ENCODE results near the gene CPXM1. TPM values are rescaled to one million over a fixed set of nuclear protein-coding genes. Genes with fewer than 3 reads are reported as not detected.
A peak's percentile ranks its signal among the peaks of the same experiment; 100 is the strongest.

CPXM1 gene
- total RNA-seq, result 200 and 218 TPM in 2 replicates
- long read RNA-seq, transcript CPXM1-201 (14 exons, 2,391 nt), result major isoform, 29 of 70 reads
- long read RNA-seq, partial matches to known transcripts, result 30 of 70 reads
- long read RNA-seq, other reads (novel, unspliced or antisense), result 11 of 70 reads

DNA sequence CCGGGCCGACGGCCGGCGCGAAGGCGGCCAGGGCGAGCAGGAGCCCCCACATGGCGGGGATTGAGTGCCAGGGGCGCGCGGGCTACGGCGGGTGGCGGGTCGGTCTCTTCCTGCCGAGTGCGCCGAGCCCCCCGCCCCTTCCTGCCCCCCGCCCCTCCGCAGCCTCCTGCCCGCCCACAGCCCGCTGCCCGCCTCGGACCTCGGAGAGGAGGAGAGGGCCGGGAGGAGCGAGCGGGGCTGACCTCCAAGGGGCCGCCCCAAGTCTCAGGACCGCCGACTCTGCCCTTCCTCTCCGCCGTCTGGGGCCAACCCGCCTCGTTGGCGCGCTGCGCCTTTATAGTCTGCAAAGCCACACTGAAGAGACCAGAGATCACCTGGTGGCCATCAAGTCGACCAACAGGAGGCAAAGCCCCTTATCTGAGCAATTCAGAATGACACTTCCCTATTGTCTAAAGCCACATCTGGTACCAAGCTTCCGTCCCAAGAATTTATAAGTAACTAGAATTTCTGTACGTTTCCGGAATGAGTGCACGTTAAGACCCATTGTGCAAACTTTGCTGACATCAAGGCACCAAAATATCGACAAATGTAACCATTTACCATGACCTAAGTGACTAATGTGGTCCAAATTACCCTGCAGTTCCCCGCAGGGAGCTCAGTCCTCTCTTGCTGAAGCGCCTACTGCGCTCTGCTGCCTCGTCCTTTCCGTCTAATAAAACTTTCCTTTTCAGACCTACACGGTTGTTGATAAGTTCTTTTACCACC, at the start of gene CPXM1:
CPXM1 (minus strand) TSS at position 107 of the 765 bp plus-strand sequence; CDS start at position 52, 55 bp downstream.
- H3K27me3 Mint-ChIP-seq (ENCODE audit: low read depth), result peaks cover 7% of the 10 kb centered on the region
- peak; percentile 45 for TF ChIP-seq CTCF (conservative IDR thresholded peaks at IDR 0.05)
- peaks cover 5% of the 10 kb centered on the region for H3K36me3 Mint-ChIP-seq (ENCODE audit: low read depth)
- H3K27ac Mint-ChIP-seq (ENCODE audit: unreplicated experiment), result peak within 1 kb of the TSS; percentile 99
- peaks cover 30% of the 10 kb centered on the region for H3K4me1 Mint-ChIP-seq
- peak; percentile 71 for DNase-seq (ENCODE audit: low read depth, low spot score)
- H3K9me3 Mint-ChIP-seq, result no peaks in the 10 kb centered on the region
- H3K4me3 Mint-ChIP-seq, result peak within 1 kb of the TSS; percentile 96

DNA sequence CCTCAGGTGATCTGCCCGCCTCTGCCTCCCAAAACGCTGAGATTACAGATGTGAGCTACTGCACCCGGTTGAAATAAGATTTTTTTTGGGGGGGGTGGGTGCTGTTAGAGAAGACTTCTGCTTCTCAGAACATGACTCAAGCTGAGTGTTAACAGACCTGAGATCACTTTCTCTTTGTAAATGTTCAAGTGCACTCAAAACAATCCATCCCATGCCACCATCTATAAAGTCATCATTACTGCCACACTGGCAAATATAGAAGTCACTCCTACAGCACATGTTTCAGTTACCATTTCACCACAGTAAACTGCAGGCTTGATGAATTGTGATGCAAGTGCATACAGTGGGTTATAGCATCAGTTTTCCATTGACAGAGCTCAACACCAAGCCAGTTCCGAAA, 49.1 kb upstream of the CPXM1 start:
- Mint-ChIP-seq H3K4me1 (peaks cover 7% of the 10 kb centered on the region), H3K27me3 (ENCODE audit: low read depth) (no peaks in the 10 kb centered on the region), H3K4me3 (no peak overlapping the region), H3K27ac (ENCODE audit: unreplicated experiment) (no peak overlapping the region), H3K36me3 (ENCODE audit: low read depth) (peaks cover 4% of the 10 kb centered on the region), H3K9me3 (no peaks in the 10 kb centered on the region)
- DNase-seq (ENCODE audit: low read depth, low spot score), result no peak
- TF ChIP-seq CTCF (conservative IDR thresholded peaks at IDR 0.05), result no peak

GRCh38 chr20:2847802-2848201, 47.4 kb upstream of the CPXM1 start:
- H3K9me3 Mint-ChIP-seq, result no peaks in the 10 kb centered on the region
- H3K27ac Mint-ChIP-seq (ENCODE audit: unreplicated experiment), result no peak overlapping the region
- H3K4me3 Mint-ChIP-seq, result no peak overlapping the region
- DNase-seq (ENCODE audit: low read depth, low spot score), result no peak
- no peaks in the 10 kb centered on the region for H3K27me3 Mint-ChIP-seq (ENCODE audit: low read depth)
- no peak for TF ChIP-seq CTCF (conservative IDR thresholded peaks at IDR 0.05)
- H3K36me3 Mint-ChIP-seq (ENCODE audit: low read depth), result peaks cover 4% of the 10 kb centered on the region
- H3K4me1 Mint-ChIP-seq, result peaks cover 7% of the 10 kb centered on the region

- H3K27me3 Mint-ChIP-seq (ENCODE audit: low read depth), result no peaks in the 10 kb centered on the region
- H3K4me3 Mint-ChIP-seq, result no peak overlapping the region
- H3K27ac Mint-ChIP-seq (ENCODE audit: unreplicated experiment), result peak overlapping the region; percentile 83
- H3K4me1 Mint-ChIP-seq, result peaks cover under 1% of the 10 kb centered on the region
- DNase-seq (ENCODE audit: low read depth, low spot score), result no peak
- no peaks in the 10 kb centered on the region for H3K9me3 Mint-ChIP-seq
- TF ChIP-seq CTCF (conservative IDR thresholded peaks at IDR 0.05), result no peak
- peaks cover 2% of the 10 kb centered on the region for H3K36me3 Mint-ChIP-seq (ENCODE audit: low read depth)
These were observed 46.3 kb upstream of the CPXM1 start for GRCh38 chr20:2846698-2847097.

DNA sequence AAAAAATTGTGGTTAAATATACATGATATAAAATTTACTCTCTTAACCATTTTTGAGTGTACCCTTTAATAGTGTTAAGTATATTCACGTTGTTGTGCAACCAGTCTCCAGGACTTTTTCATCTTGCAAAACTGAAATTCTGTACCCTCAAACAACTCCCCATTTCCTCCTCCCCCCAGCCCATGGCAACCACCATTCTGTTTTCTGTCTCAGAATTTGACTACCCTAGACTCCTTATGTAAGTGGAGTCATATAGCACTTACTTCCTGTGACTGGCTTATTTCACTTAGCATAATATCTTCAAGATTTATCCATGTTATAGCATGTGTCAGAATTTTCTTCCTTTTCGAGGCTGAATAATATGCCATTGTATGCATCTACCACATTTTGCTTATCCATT, 45.2 kb upstream of the CPXM1 start:
- no peaks in the 10 kb centered on the region for H3K9me3 Mint-ChIP-seq
- H3K27ac Mint-ChIP-seq (ENCODE audit: unreplicated experiment), result no peak overlapping the region
- H3K4me1 Mint-ChIP-seq, result peaks cover 5% of the 10 kb centered on the region
- H3K36me3 Mint-ChIP-seq (ENCODE audit: low read depth), result peaks cover 2% of the 10 kb centered on the region
- H3K27me3 Mint-ChIP-seq (ENCODE audit: low read depth), result no peaks in the 10 kb centered on the region
- H3K4me3 Mint-ChIP-seq, result no peak overlapping the region
- no peak for TF ChIP-seq CTCF (conservative IDR thresholded peaks at IDR 0.05)
- DNase-seq (ENCODE audit: low read depth, low spot score), result no peak

Data from neural crest cell (in vitro differentiated cells).